ENCODE data around the gene ZNF280B.

ZNF280B gene

GRCh38 chr22:22463855-22464540 lies 44.5 kb downstream of the ZNF280B start:
- Histone ChIP-seq H3K27ac (no peak overlapping the region), H3K4me3 (IDR thresholded peaks at IDR 0.05; ENCODE audit: insufficient read depth, low read depth, low read length) (no peak overlapping the region), H3K27me3 (ENCODE audit: insufficient read depth, low read depth) (no peaks in the 10 kb centered on the region), H3K36me3 (ENCODE audit: insufficient read depth) (no peaks in the 10 kb centered on the region), H4K20me1 (ENCODE audit: insufficient read depth) (no peaks in the 10 kb centered on the region), H3K79me2 (ENCODE audit: insufficient read depth, low read depth) (no peaks in the 10 kb centered on the region), H3K4me1 (ENCODE audit: low read depth, poor library complexity, severe bottlenecking) (no peaks in the 10 kb centered on the region), H2AFZ (ENCODE audit: low read depth) (no peak overlapping the region), H3K9ac (no peak overlapping the region), H3K4me2 (no peak overlapping the region)
- peak; percentile 92 for TF ChIP-seq CTCF (conservative IDR thresholded peaks at IDR 0.05; ENCODE audit: low read depth, low read length)

- Histone ChIP-seq H3K27ac (no peak overlapping the region), H3K36me3 (ENCODE audit: insufficient read depth) (no peaks in the 10 kb centered on the region), H3K27me3 (ENCODE audit: insufficient read depth, low read depth) (no peaks in the 10 kb centered on the region), H3K4me2 (no peak overlapping the region), H2AFZ (ENCODE audit: low read depth) (no peak overlapping the region), H3K4me3 (IDR thresholded peaks at IDR 0.05; ENCODE audit: insufficient read depth, low read depth, low read length) (no peak overlapping the region), H4K20me1 (ENCODE audit: insufficient read depth) (no peaks in the 10 kb centered on the region), H3K79me2 (ENCODE audit: insufficient read depth, low read depth) (no peaks in the 10 kb centered on the region), H3K9ac (no peak overlapping the region), H3K4me1 (ENCODE audit: low read depth, poor library complexity, severe bottlenecking) (no peaks in the 10 kb centered on the region)
- TF ChIP-seq CTCF (conservative IDR thresholded peaks at IDR 0.05; ENCODE audit: low read depth, low read length), result no peak; the same call in 1 of the 2 replicates
Observed at GRCh38 chr22:22462813-22463567, 45.6 kb downstream of the ZNF280B start.

GRCh38 chr22:22461583-22461982 lies 47.0 kb downstream of the ZNF280B start:
- no peak overlapping the region for H3K27ac ChIP-seq
- H4K20me1 ChIP-seq (ENCODE audit: insufficient read depth), result no peaks in the 10 kb centered on the region
- H3K4me1 ChIP-seq (ENCODE audit: low read depth, poor library complexity, severe bottlenecking), result no peaks in the 10 kb centered on the region
- TF ChIP-seq CTCF (conservative IDR thresholded peaks at IDR 0.05; ENCODE audit: low read depth, low read length), result no peak
- no peaks in the 10 kb centered on the region for H3K79me2 ChIP-seq (ENCODE audit: insufficient read depth, low read depth)
- H2AFZ ChIP-seq (ENCODE audit: low read depth), result no peak overlapping the region
- H3K9ac ChIP-seq, result no peak overlapping the region
- no peaks in the 10 kb centered on the region for H3K27me3 ChIP-seq (ENCODE audit: insufficient read depth, low read depth)
- no peak overlapping the region for H3K4me3 ChIP-seq (IDR thresholded peaks at IDR 0.05; ENCODE audit: insufficient read depth, low read depth, low read length)
- no peak overlapping the region for H3K4me2 ChIP-seq
- no peaks in the 10 kb centered on the region for H3K36me3 ChIP-seq (ENCODE audit: insufficient read depth)

- Histone ChIP-seq H3K36me3 (ENCODE audit: insufficient read depth) (no peaks in the 10 kb centered on the region), H3K4me2 (no peak overlapping the region), H2AFZ (ENCODE audit: low read depth) (no peak overlapping the region), H3K9ac (no peak overlapping the region), H3K79me2 (ENCODE audit: insufficient read depth, low read depth) (no peaks in the 10 kb centered on the region), H3K4me3 (IDR thresholded peaks at IDR 0.05; ENCODE audit: insufficient read depth, low read depth, low read length) (no peak overlapping the region), H3K27ac (no peak overlapping the region), H3K27me3 (ENCODE audit: insufficient read depth, low read depth) (no peaks in the 10 kb centered on the region), H3K4me1 (ENCODE audit: low read depth, poor library complexity, severe bottlenecking) (no peaks in the 10 kb centered on the region), H4K20me1 (ENCODE audit: insufficient read depth) (no peaks in the 10 kb centered on the region)
- TF ChIP-seq CTCF (conservative IDR thresholded peaks at IDR 0.05; ENCODE audit: low read depth, low read length), result peak; percentile 27; the same call in 1 of the 2 replicates
Observed at GRCh38 chr22:22461111-22461510, 47.4 kb downstream of the ZNF280B start.

All from KMS-11 (cell line).